ENCODE results near the gene MTA3.
A peak's percentile ranks its signal among the peaks of the same experiment; 100 is the strongest.

Gene MTA3

DNA sequence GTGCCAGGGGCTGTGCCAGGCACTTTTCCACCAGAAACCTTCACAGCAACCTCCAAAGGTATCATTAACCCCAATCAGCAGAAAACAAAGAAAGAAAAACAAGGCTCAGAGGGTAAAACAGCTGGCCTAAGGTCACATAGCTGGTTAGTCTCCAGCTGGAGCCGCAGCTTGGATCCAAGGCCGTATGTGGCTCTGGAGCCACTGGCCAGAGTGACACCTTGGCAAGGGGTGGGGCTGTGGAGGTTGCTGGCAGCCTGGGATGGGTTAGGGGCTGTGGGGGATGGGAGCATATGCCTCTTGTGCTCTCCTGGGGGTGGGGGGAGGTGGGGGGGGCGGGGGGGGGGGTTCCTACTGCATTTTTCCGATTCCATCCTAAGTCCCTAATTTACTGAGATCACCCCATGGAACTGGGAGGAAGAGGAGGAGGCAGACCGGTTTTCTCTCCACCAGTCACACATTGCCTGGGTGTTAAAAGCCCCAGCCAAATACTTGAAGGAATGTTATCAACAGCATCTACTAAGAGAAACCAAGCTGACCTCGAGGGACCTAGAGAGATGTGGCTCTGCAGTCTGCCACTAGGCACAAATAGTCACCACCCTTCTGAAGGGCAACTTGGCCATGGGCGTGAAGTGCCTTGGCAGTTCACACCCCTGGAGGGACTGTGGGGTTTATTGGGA lies 215.9 kb downstream of the MTA3 start:
- no peaks in the 10 kb centered on the region for H3K27me3 ChIP-seq (ENCODE audit: control insufficient read depth in 1 of 2, insufficient read depth in 2 of 2, low read length in 2 of 2)

DNA sequence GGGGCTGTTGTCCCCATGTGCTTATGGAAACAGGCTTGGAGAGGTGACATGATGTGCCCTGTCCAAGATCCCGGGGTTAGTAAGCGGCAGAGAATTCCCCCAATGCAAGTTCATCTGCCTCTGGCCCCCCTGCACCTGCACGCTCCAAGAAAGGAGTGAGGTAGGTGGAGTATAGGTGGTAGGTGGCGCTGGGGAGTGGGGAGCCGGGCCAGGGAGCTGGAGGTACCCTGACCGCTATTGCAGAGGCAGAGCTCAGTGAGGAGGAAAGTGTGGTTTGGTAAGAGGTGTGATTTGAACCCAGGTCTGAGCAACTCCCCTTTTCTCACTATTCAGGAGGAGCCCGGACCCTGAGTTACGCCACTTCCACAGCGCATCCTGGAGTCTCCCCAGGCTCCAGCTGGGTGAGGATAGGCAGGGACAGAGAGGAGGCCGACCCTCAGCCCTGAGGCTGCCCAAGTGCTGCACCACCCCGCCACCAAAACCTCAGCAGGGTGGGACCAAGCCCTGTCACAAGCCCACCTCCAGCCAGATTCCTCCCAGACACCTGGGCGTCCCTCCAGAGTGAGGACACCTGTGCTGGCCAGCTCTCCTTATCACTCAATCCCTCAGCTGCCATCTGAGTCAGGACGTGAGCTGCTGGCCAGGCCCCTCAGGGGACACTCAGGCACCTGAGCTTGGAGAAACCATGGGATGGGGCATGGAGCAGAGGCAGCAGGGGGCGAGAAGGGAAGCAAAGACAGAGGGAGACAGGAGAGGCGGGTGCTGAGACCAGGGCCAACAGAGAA lies 218.3 kb downstream of the MTA3 start:
- Histone ChIP-seq H3K9me3 (ENCODE audit: low read length) (no peaks in the 10 kb centered on the region), H3K27ac (ENCODE audit: low read depth, low read length) (no peak overlapping the region), H3K4me3 (ENCODE audit: low read depth in 1 of 2, low read length in 2 of 2) (no peak overlapping the region), H3K4me1 (ENCODE audit: insufficient read depth, low read length) (peaks cover 11% of the 10 kb centered on the region), H3K36me3 (ENCODE audit: insufficient read depth, low read length) (peaks cover 7% of the 10 kb centered on the region), H3K9ac (ENCODE audit: low read length) (no peak overlapping the region), H3K27me3 (ENCODE audit: control insufficient read depth in 1 of 2, insufficient read depth in 2 of 2, low read length in 2 of 2) (no peaks in the 10 kb centered on the region)

More for the DNA sequence above, 215.9 kb downstream of the MTA3 start:
- H3K27ac ChIP-seq (ENCODE audit: low read depth, low read length), result no peak overlapping the region
- H3K9ac ChIP-seq (ENCODE audit: low read length), result no peak overlapping the region
- no peak overlapping the region for H3K4me3 ChIP-seq (ENCODE audit: low read depth in 1 of 2, low read length in 2 of 2)
- peaks cover 7% of the 10 kb centered on the region for H3K36me3 ChIP-seq (ENCODE audit: insufficient read depth, low read length)
- H3K4me1 ChIP-seq (ENCODE audit: insufficient read depth, low read length), result no peaks in the 10 kb centered on the region
- H3K9me3 ChIP-seq (ENCODE audit: low read length), result no peaks in the 10 kb centered on the region

DNA sequence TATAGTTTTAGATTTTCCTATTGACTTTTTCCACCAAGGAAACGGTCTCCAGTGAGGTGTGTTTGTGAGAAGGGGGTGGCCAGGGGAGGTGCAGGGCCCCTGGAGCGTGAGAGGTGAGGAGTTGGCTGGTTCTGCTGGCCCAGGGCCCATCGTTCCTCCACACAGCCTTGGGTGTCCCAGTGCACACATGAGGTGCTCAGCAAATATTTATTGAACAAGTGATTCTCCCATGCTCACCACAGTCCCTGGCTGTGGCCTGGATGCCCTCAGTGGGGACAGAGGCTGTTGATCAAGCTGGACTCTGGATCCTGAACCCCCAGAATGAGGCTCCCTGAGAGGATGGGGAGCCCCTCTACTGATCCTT lies 219.0 kb downstream of the MTA3 start:
- H3K4me1 ChIP-seq (ENCODE audit: insufficient read depth, low read length), result peaks cover 15% of the 10 kb centered on the region
- H3K27me3 ChIP-seq (ENCODE audit: control insufficient read depth in 1 of 2, insufficient read depth in 2 of 2, low read length in 2 of 2), result no peaks in the 10 kb centered on the region
- H3K27ac ChIP-seq (ENCODE audit: low read depth, low read length), result no peak overlapping the region
- no peaks in the 10 kb centered on the region for H3K9me3 ChIP-seq (ENCODE audit: low read length)
- no peak overlapping the region for H3K4me3 ChIP-seq (ENCODE audit: low read depth in 1 of 2, low read length in 2 of 2)
- H3K9ac ChIP-seq (ENCODE audit: low read length), result no peak overlapping the region
- peaks cover 7% of the 10 kb centered on the region for H3K36me3 ChIP-seq (ENCODE audit: insufficient read depth, low read length)

DNA sequence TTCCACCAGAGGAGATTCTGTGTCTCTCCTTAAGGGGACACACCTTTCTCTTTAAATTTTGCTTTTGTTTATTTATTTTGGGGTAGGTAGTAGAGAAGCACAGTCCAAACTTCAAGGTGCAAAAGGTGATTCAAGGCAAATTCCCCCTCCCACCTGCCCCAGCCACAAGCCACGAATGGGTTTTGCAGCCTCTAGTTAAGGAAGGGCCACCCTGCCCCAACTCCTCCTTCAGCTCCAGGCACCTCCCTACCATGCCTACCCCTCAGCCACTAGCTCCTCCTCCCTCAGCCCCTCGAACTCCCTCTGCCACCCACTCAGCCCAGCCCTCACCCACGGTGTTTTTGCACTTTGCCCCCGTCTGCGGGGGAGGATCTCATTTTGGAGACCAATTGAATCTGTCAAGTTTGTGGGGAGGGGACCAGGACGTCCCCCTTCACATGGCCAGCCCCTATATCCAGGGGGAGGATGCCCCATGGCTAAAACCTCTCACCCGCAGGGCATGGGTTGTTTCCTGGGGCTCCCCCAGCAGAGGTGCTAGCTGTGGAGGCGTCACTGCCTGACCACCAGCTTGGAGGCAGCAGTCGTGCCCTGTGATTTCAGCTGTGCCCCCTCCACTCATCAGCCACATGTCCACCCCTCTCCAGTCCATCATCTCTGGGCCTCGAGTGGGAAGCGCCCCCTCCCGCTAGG lies 219.5 kb downstream of the MTA3 start:
- Histone ChIP-seq H3K27ac (ENCODE audit: low read depth, low read length) (no peak overlapping the region), H3K9me3 (ENCODE audit: low read length) (no peaks in the 10 kb centered on the region), H3K27me3 (ENCODE audit: control insufficient read depth in 1 of 2, insufficient read depth in 2 of 2, low read length in 2 of 2) (no peaks in the 10 kb centered on the region), H3K4me1 (ENCODE audit: insufficient read depth, low read length) (peaks cover 15% of the 10 kb centered on the region), H3K4me3 (ENCODE audit: low read depth in 1 of 2, low read length in 2 of 2) (no peak overlapping the region), H3K36me3 (ENCODE audit: insufficient read depth, low read length) (peaks cover 7% of the 10 kb centered on the region), H3K9ac (ENCODE audit: low read length) (no peak overlapping the region)

GRCh38 chr2:42788478-42788793 lies 220.0 kb downstream of the MTA3 start:
- Histone ChIP-seq H3K27me3 (ENCODE audit: control insufficient read depth in 1 of 2, insufficient read depth in 2 of 2, low read length in 2 of 2) (no peaks in the 10 kb centered on the region), H3K36me3 (ENCODE audit: insufficient read depth, low read length) (peaks cover 7% of the 10 kb centered on the region), H3K4me1 (ENCODE audit: insufficient read depth, low read length) (peaks cover 15% of the 10 kb centered on the region), H3K27ac (ENCODE audit: low read depth, low read length) (no peak overlapping the region), H3K9ac (ENCODE audit: low read length) (no peak overlapping the region), H3K4me3 (ENCODE audit: low read depth in 1 of 2, low read length in 2 of 2) (no peak overlapping the region), H3K9me3 (ENCODE audit: low read length) (no peaks in the 10 kb centered on the region)

DNA sequence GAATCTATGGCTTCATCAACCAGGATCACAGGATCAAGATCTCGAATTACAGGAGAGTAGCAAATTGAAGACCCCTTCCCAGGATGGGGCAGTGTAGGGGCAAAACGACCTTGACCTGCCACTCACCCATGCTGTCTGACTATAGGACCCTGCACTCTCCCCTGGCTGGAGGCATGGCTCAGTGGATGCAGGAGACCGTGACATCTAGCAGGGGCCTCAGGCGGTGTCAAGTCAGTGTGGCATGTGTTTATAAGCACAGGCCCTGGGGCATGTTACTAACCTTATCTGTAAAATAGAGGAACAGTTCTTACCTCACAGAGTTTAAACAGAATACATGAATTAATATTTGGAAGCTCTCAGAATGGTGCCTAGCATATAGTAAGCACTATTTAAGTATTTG lies 220.4 kb downstream of the MTA3 start:
- Histone ChIP-seq H3K27me3 (ENCODE audit: control insufficient read depth in 1 of 2, insufficient read depth in 2 of 2, low read length in 2 of 2) (no peaks in the 10 kb centered on the region), H3K9ac (ENCODE audit: low read length) (no peak overlapping the region), H3K9me3 (ENCODE audit: low read length) (no peaks in the 10 kb centered on the region), H3K36me3 (ENCODE audit: insufficient read depth, low read length) (peaks cover 7% of the 10 kb centered on the region), H3K4me3 (ENCODE audit: low read depth in 1 of 2, low read length in 2 of 2) (no peak overlapping the region), H3K27ac (ENCODE audit: low read depth, low read length) (no peak overlapping the region), H3K4me1 (ENCODE audit: insufficient read depth, low read length) (peaks cover 15% of the 10 kb centered on the region)

DNA sequence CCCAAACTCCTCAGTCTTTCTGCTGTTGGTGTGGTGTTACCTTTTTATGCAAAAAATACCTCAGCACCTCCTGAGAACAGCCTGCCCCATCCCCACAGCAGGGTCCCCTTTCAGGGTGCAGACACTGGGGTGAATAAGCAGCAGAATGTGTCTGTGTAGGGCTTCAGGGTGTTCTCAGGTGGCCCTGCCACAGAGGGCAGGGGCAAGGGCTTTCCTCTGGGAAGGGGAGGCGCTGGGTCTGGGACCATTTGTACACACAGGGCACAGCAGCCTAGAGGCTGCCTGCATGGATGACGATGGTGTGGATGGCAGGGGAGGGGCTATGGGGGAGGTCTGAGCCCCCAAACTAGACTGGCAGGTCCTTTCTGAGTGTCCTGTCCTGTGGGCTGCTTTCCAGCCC lies 221.3 kb downstream of the MTA3 start:
- peaks cover 15% of the 10 kb centered on the region for H3K4me1 ChIP-seq (ENCODE audit: insufficient read depth, low read length)

DNA sequence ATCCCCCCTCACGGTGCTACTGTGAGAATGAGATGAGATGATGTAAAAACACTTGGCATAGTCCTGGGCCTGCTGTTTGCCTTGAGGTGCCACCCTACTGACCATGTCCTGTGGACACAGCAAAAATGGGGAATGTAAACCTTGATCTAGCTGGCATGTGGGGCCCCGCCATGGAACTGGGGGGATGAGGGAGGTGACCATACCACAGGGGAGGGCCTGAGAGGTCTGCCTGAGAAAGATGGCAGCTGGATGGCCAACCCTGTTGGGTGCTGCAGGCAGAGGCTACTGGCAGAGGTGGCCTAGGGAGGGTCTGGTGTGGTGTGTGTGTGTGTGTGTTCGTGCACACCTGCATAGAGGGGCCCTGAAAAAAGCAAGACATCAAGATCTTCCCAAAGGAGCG lies 223.2 kb downstream of the MTA3 start:
- Histone ChIP-seq H3K27me3 (ENCODE audit: control insufficient read depth in 1 of 2, insufficient read depth in 2 of 2, low read length in 2 of 2) (no peaks in the 10 kb centered on the region), H3K36me3 (ENCODE audit: insufficient read depth, low read length) (peaks cover 3% of the 10 kb centered on the region), H3K4me3 (ENCODE audit: low read depth in 1 of 2, low read length in 2 of 2) (peak overlapping the region; percentile 24 to 59), H3K9me3 (ENCODE audit: low read length) (no peaks in the 10 kb centered on the region), H3K9ac (ENCODE audit: low read length) (no peak overlapping the region), H3K4me1 (ENCODE audit: insufficient read depth, low read length) (peaks cover 15% of the 10 kb centered on the region), H3K27ac (ENCODE audit: low read depth, low read length) (no peak overlapping the region)

More for the DNA sequence above, 221.3 kb downstream of the MTA3 start:
- peaks cover 7% of the 10 kb centered on the region for H3K36me3 ChIP-seq (ENCODE audit: insufficient read depth, low read length)
- no peak overlapping the region for H3K9ac ChIP-seq (ENCODE audit: low read length)
- no peak overlapping the region for H3K4me3 ChIP-seq (ENCODE audit: low read depth in 1 of 2, low read length in 2 of 2)
- no peaks in the 10 kb centered on the region for H3K27me3 ChIP-seq (ENCODE audit: control insufficient read depth in 1 of 2, insufficient read depth in 2 of 2, low read length in 2 of 2)
- no peak overlapping the region for H3K27ac ChIP-seq (ENCODE audit: low read depth, low read length)
- no peaks in the 10 kb centered on the region for H3K9me3 ChIP-seq (ENCODE audit: low read length)

- H3K4me3 ChIP-seq (ENCODE audit: low read depth in 1 of 2, low read length in 2 of 2), result peak overlapping the region; percentile 24 to 59
- H3K4me1 ChIP-seq (ENCODE audit: insufficient read depth, low read length), result peaks cover 15% of the 10 kb centered on the region
- H3K9ac ChIP-seq (ENCODE audit: low read length), result no peak overlapping the region
- H3K27me3 ChIP-seq (ENCODE audit: control insufficient read depth in 1 of 2, insufficient read depth in 2 of 2, low read length in 2 of 2), result no peaks in the 10 kb centered on the region
- H3K9me3 ChIP-seq (ENCODE audit: low read length), result no peaks in the 10 kb centered on the region
- H3K36me3 ChIP-seq (ENCODE audit: insufficient read depth, low read length), result no peaks in the 10 kb centered on the region
- H3K27ac ChIP-seq (ENCODE audit: low read depth, low read length), result peak overlapping the region; percentile 74
Observed at GRCh38 chr2:42792087-42792582, 223.7 kb downstream of the MTA3 start.

GRCh38 chr2:42792583-42793333 lies 224.3 kb downstream of the MTA3 start, which contains the start of gene HAAO:
Gene HAAO (minus strand): TSS chr2:42792583. CDS start chr2:42792536, 47 bp downstream.
- peak within 1 kb of the TSS; percentile 24 to 59 for H3K4me3 ChIP-seq (ENCODE audit: low read depth in 1 of 2, low read length in 2 of 2)
- H3K27me3 ChIP-seq (ENCODE audit: control insufficient read depth in 1 of 2, insufficient read depth in 2 of 2, low read length in 2 of 2), result no peaks in the 10 kb centered on the region
- H3K4me1 ChIP-seq (ENCODE audit: insufficient read depth, low read length), result peaks cover 15% of the 10 kb centered on the region
- H3K9ac ChIP-seq (ENCODE audit: low read length), result peak within 1 kb of the TSS; percentile 55
- H3K36me3 ChIP-seq (ENCODE audit: insufficient read depth, low read length), result no peaks in the 10 kb centered on the region
- peak within 1 kb of the TSS; percentile 74 for H3K27ac ChIP-seq (ENCODE audit: low read depth, low read length)
- no peaks in the 10 kb centered on the region for H3K9me3 ChIP-seq (ENCODE audit: low read length)
